ENCODE measurements around the gene TPRA1. TPM values are rescaled to one million over a fixed set of nuclear protein-coding genes. Genes with fewer than 3 reads are reported as not detected.

Gene TPRA1
- total RNA-seq, 1 experiment from 2014 or later: 24.2 TPM

DNA sequence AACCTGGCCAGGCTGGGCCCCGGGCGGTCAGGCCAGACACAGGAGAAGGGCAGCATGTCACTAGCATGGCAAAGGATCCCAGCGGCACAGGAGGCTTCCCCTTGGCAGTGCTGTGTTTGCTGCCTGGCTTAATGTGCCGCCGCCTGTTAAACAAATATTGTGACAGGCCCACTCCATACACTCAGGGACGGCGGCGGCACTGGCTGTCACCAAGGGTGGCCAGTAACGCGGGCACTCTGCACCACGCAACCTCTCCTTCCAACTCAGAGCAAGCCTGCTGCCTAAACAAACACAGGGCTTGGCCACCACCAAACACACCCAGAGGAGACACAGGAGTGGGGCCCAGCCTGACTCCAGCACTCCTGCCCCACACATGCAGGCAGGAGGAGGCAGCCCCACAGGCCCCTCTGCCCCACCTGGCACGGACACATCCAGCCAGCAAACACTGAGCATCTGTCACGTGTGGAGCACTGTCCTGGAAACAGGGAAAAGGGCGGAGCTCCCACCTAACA, 48.0 kb downstream of the TPRA1 start (continued):
- TF ChIP-seq, protein P1, sequence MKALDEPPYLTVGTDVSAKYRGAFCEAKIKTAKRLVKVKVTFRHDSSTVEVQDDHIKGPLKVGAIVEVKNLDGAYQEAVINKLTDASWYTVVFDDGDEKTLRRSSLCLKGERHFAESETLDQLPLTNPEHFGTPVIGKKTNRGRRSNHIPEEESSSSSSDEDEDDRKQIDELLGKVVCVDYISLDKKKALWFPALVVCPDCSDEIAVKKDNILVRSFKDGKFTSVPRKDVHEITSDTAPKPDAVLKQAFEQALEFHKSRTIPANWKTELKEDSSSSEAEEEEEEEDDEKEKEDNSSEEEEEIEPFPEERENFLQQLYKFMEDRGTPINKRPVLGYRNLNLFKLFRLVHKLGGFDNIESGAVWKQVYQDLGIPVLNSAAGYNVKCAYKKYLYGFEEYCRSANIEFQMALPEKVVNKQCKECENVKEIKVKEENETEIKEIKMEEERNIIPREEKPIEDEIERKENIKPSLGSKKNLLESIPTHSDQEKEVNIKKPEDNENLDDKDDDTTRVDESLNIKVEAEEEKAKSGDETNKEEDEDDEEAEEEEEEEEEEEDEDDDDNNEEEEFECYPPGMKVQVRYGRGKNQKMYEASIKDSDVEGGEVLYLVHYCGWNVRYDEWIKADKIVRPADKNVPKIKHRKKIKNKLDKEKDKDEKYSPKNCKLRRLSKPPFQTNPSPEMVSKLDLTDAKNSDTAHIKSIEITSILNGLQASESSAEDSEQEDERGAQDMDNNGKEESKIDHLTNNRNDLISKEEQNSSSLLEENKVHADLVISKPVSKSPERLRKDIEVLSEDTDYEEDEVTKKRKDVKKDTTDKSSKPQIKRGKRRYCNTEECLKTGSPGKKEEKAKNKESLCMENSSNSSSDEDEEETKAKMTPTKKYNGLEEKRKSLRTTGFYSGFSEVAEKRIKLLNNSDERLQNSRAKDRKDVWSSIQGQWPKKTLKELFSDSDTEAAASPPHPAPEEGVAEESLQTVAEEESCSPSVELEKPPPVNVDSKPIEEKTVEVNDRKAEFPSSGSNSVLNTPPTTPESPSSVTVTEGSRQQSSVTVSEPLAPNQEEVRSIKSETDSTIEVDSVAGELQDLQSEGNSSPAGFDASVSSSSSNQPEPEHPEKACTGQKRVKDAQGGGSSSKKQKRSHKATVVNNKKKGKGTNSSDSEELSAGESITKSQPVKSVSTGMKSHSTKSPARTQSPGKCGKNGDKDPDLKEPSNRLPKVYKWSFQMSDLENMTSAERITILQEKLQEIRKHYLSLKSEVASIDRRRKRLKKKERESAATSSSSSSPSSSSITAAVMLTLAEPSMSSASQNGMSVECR (CRISPR knock-in tag; IDR thresholded peaks at IDR 0.05; ENCODE audit: borderline replicate concordance): no peak
- TF ChIP-seq, protein P2, sequence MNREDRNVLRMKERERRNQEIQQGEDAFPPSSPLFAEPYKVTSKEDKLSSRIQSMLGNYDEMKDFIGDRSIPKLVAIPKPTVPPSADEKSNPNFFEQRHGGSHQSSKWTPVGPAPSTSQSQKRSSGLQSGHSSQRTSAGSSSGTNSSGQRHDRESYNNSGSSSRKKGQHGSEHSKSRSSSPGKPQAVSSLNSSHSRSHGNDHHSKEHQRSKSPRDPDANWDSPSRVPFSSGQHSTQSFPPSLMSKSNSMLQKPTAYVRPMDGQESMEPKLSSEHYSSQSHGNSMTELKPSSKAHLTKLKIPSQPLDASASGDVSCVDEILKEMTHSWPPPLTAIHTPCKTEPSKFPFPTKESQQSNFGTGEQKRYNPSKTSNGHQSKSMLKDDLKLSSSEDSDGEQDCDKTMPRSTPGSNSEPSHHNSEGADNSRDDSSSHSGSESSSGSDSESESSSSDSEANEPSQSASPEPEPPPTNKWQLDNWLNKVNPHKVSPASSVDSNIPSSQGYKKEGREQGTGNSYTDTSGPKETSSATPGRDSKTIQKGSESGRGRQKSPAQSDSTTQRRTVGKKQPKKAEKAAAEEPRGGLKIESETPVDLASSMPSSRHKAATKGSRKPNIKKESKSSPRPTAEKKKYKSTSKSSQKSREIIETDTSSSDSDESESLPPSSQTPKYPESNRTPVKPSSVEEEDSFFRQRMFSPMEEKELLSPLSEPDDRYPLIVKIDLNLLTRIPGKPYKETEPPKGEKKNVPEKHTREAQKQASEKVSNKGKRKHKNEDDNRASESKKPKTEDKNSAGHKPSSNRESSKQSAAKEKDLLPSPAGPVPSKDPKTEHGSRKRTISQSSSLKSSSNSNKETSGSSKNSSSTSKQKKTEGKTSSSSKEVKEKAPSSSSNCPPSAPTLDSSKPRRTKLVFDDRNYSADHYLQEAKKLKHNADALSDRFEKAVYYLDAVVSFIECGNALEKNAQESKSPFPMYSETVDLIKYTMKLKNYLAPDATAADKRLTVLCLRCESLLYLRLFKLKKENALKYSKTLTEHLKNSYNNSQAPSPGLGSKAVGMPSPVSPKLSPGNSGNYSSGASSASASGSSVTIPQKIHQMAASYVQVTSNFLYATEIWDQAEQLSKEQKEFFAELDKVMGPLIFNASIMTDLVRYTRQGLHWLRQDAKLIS (CRISPR knock-in tag; IDR thresholded peaks at IDR 0.05; ENCODE audit: borderline replicate concordance): no peak
- no peak for TF ChIP-seq ESRRA (CRISPR knock-in tag; IDR thresholded peaks at IDR 0.05; ENCODE audit: borderline replicate concordance)
- no peak for TF ChIP-seq NFE2L1 (CRISPR knock-in tag; IDR thresholded peaks at IDR 0.05)
- TF ChIP-seq ZNF232 (CRISPR knock-in tag; IDR thresholded peaks at IDR 0.05): no peak
- TF ChIP-seq, protein P3, sequence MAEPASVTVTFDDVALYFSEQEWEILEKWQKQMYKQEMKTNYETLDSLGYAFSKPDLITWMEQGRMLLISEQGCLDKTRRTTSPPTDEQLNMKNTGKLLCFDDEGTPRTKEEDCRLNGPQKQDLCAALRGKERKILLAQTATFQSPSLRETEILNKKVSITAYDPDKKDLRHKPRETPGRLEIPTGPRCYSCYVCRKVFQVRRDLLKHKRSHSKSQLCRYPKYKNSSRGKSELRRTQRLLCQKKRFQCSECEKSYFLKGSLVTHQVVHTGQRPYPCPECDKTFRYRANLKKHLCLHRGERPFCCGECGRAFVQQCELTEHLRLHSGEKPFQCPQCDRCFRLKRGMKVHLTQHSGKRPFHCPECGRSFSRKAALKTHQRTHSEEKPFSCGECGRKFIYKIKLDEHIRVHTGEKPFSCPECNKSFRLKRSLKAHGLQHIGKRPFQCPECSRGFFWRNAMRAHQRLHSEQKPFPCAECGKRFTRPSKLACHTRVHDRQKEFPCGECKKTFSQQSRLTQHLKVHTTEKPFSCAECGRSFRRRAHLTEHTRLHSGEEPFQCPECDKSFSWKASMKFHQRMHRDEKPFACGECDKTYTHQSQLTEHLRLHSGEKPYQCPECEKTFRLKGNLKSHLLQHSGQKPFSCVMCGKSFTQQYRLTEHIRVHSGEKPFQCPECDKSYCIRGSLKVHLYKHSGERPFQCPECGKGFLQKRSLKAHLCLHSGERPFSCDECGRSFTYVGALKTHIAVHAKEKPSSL (CRISPR knock-in tag; conservative IDR thresholded peaks at IDR 0.05): no peak
- TF ChIP-seq, protein P4, sequence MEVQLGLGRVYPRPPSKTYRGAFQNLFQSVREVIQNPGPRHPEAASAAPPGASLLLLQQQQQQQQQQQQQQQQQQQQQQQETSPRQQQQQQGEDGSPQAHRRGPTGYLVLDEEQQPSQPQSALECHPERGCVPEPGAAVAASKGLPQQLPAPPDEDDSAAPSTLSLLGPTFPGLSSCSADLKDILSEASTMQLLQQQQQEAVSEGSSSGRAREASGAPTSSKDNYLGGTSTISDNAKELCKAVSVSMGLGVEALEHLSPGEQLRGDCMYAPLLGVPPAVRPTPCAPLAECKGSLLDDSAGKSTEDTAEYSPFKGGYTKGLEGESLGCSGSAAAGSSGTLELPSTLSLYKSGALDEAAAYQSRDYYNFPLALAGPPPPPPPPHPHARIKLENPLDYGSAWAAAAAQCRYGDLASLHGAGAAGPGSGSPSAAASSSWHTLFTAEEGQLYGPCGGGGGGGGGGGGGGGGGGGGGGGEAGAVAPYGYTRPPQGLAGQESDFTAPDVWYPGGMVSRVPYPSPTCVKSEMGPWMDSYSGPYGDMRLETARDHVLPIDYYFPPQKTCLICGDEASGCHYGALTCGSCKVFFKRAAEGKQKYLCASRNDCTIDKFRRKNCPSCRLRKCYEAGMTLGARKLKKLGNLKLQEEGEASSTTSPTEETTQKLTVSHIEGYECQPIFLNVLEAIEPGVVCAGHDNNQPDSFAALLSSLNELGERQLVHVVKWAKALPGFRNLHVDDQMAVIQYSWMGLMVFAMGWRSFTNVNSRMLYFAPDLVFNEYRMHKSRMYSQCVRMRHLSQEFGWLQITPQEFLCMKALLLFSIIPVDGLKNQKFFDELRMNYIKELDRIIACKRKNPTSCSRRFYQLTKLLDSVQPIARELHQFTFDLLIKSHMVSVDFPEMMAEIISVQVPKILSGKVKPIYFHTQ (CRISPR knock-in tag; IDR thresholded peaks at IDR 0.05): no peak
- no peak for TF ChIP-seq SMAD4 (CRISPR knock-in tag; IDR thresholded peaks at IDR 0.05)
- no peak for TF ChIP-seq SMAD3 (CRISPR knock-in tag; IDR thresholded peaks at IDR 0.05; ENCODE audit: borderline replicate concordance)
- TF ChIP-seq JUN (CRISPR knock-in tag; IDR thresholded peaks at IDR 0.05): no peak

DNA sequence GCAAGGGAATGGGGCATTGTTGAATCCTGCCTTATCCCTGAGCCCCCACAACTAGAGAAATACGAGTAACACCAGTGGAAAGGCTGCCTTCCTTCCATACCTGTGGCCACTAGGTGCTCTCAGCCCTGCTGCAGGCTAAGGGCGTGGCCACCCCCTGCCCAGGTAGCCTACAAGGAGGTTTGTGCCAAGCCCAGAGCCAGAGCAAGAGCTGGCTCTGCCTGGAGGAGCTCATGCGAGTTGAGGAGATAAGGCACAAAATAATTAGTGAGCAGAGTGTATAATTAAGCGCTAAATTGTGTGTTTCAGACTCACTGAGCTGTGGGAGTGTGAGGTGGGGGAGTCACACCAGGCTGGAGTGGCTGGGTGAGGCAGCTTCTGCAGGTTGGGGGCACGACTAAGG, 49.2 kb downstream of the TPRA1 start:
- H3K9me3 Mint-ChIP-seq: no peaks in the 10 kb centered on the region
- ChIA-PET CTCF (no interaction called here), POLR2A (interaction anchor here (0.6 kb wide), 1 partner anchor 458 kb away, joined by 6 read pairs; no protein-coding TSS in a partner anchor)
- ATAC-seq: no peak
- H3K36me3 Mint-ChIP-seq: no peaks in the 10 kb centered on the region
- H3K4me3 Mint-ChIP-seq: no peak overlapping the region
- DNase-seq (ENCODE audit: low spot score): no peak
- H3K27me3 Mint-ChIP-seq (ENCODE audit: low read depth): peaks cover 3% of the 10 kb centered on the region; the same call in 1 of the 2 replicates
- H3K27ac Mint-ChIP-seq: no peak overlapping the region
- peaks cover 16% of the 10 kb centered on the region for H3K4me1 Mint-ChIP-seq
- TF ChIP-seq, protein P5, sequence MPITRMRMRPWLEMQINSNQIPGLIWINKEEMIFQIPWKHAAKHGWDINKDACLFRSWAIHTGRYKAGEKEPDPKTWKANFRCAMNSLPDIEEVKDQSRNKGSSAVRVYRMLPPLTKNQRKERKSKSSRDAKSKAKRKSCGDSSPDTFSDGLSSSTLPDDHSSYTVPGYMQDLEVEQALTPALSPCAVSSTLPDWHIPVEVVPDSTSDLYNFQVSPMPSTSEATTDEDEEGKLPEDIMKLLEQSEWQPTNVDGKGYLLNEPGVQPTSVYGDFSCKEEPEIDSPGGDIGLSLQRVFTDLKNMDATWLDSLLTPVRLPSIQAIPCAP (CRISPR knock-in tag; IDR thresholded peaks at IDR 0.05): no peak
- TF ChIP-seq EMX1 (CRISPR knock-in tag; IDR thresholded peaks at IDR 0.05) (no peak), TP53 (CRISPR knock-in tag; IDR thresholded peaks at IDR 0.05) (no peak), SOX15 (CRISPR knock-in tag; IDR thresholded peaks at IDR 0.05) (no peak), ZNF423 (CRISPR knock-in tag; IDR thresholded peaks at IDR 0.05) (no peak), NR2C2 (CRISPR knock-in tag; IDR thresholded peaks at IDR 0.05) (no peak), ESRRA (CRISPR knock-in tag; IDR thresholded peaks at IDR 0.05; ENCODE audit: borderline replicate concordance) (no peak)
- TF ChIP-seq, protein P6, sequence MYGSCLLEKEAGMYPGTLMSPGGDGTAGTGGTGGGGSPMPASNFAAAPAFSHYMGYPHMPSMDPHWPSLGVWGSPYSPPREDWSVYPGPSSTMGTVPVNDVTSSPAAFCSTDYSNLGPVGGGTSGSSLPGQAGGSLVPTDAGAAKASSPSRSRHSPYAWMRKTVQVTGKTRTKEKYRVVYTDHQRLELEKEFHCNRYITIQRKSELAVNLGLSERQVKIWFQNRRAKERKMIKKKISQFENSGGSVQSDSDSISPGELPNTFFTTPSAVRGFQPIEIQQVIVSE (CRISPR knock-in tag; IDR thresholded peaks at IDR 0.05; ENCODE audit: borderline replicate concordance): no peak
- TF ChIP-seq, protein P4 (CRISPR knock-in tag; IDR thresholded peaks at IDR 0.05): no peak
